ENCODE measurements around the gene GPBAR1.
A peak's percentile ranks its signal among the peaks of the same experiment; 100 is the strongest.

DNA sequence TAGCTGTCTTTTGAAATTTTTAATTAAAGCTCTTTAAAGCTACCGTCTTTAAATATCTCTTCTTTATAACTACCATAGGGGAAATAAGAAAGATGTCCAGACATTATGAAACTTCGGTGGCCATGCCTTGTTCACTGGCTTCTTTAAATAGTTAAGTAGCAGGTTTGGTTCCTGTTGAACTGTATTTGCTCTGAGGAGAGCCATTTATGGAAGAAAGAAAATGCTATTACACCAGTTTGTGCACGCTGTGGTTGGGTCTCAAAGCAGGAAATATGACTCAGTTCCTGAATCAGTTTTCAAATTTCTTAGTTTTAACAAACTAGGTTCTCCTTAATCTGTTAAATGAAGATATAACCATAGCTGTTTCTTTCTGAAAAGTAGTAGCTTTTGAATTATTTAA lies 31.6 kb upstream of the GPBAR1 start:
- TF ChIP-seq, protein P1, sequence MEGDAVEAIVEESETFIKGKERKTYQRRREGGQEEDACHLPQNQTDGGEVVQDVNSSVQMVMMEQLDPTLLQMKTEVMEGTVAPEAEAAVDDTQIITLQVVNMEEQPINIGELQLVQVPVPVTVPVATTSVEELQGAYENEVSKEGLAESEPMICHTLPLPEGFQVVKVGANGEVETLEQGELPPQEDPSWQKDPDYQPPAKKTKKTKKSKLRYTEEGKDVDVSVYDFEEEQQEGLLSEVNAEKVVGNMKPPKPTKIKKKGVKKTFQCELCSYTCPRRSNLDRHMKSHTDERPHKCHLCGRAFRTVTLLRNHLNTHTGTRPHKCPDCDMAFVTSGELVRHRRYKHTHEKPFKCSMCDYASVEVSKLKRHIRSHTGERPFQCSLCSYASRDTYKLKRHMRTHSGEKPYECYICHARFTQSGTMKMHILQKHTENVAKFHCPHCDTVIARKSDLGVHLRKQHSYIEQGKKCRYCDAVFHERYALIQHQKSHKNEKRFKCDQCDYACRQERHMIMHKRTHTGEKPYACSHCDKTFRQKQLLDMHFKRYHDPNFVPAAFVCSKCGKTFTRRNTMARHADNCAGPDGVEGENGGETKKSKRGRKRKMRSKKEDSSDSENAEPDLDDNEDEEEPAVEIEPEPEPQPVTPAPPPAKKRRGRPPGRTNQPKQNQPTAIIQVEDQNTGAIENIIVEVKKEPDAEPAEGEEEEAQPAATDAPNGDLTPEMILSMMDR (IDR thresholded peaks at IDR 0.05; ENCODE audit: insufficient read depth, low read length): no peak
- no peak for TF ChIP-seq GABPA (IDR thresholded peaks at IDR 0.05; ENCODE audit: low read depth)
- no peak; the same call in 1 of the 2 replicates for TF ChIP-seq POLR2AphosphoS5 (IDR thresholded peaks at IDR 0.05; ENCODE audit: low read depth)
- peak; percentile 17; the same call in 1 of the 2 replicates for TF ChIP-seq SPI1 (IDR thresholded peaks at IDR 0.05; ENCODE audit: borderline replicate concordance, low read depth)
- TF ChIP-seq, protein P2, sequence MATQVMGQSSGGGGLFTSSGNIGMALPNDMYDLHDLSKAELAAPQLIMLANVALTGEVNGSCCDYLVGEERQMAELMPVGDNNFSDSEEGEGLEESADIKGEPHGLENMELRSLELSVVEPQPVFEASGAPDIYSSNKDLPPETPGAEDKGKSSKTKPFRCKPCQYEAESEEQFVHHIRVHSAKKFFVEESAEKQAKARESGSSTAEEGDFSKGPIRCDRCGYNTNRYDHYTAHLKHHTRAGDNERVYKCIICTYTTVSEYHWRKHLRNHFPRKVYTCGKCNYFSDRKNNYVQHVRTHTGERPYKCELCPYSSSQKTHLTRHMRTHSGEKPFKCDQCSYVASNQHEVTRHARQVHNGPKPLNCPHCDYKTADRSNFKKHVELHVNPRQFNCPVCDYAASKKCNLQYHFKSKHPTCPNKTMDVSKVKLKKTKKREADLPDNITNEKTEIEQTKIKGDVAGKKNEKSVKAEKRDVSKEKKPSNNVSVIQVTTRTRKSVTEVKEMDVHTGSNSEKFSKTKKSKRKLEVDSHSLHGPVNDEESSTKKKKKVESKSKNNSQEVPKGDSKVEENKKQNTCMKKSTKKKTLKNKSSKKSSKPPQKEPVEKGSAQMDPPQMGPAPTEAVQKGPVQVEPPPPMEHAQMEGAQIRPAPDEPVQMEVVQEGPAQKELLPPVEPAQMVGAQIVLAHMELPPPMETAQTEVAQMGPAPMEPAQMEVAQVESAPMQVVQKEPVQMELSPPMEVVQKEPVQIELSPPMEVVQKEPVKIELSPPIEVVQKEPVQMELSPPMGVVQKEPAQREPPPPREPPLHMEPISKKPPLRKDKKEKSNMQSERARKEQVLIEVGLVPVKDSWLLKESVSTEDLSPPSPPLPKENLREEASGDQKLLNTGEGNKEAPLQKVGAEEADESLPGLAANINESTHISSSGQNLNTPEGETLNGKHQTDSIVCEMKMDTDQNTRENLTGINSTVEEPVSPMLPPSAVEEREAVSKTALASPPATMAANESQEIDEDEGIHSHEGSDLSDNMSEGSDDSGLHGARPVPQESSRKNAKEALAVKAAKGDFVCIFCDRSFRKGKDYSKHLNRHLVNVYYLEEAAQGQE (IDR thresholded peaks at IDR 0.05; ENCODE audit: insufficient replicate concordance, low read depth): no peak

Measured in HL-60 (cell line).